OCI-LY7 (cell line): Measurements from ENCODE around the gene MAP4K5.

Experiments
- EZH2phosphoT487 ChIP-seq: fragments of 200-600 bp; sonication (generic); IDR thresholded peaks from 2 replicates; pipeline ENCODE4 v1.6.1; 2018; ENCODE audit warnings: low read depth, borderline replicate concordance, mild to moderate bottlenecking, mixed run types, antibody characterized with exemption, low read length, moderate library complexity, mixed read lengths
- TF ChIP-seq, protein P1 (sequence below): fragments of 200-600 bp; sonication (generic); conservative IDR thresholded peaks from 2 replicates; pipeline ENCODE4 v1.5.1; 2014; ENCODE audit warnings: mild to moderate bottlenecking, antibody characterized with exemption, low read length, moderate library complexity, mixed read lengths

DNA sequence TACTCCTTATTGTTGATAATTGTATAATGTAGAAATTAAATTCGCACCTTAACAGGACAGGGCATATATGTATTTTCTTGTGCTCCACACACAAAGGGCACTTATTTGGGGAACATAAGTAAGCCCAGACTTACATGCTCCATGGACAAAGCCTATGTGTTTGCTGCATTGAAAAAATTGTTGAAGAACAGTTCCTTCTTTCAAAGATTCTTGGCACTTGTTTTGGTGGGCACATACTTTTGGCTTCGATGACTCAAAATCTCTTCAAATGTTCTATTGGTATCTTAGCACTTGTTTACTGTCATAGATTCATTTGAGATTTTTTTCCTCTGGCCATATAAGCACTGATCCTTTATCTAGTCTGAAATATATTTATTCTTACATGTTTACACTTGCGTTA is 1.4 kb upstream of the MAP4K5 start:
- TF ChIP-seq, protein P1, sequence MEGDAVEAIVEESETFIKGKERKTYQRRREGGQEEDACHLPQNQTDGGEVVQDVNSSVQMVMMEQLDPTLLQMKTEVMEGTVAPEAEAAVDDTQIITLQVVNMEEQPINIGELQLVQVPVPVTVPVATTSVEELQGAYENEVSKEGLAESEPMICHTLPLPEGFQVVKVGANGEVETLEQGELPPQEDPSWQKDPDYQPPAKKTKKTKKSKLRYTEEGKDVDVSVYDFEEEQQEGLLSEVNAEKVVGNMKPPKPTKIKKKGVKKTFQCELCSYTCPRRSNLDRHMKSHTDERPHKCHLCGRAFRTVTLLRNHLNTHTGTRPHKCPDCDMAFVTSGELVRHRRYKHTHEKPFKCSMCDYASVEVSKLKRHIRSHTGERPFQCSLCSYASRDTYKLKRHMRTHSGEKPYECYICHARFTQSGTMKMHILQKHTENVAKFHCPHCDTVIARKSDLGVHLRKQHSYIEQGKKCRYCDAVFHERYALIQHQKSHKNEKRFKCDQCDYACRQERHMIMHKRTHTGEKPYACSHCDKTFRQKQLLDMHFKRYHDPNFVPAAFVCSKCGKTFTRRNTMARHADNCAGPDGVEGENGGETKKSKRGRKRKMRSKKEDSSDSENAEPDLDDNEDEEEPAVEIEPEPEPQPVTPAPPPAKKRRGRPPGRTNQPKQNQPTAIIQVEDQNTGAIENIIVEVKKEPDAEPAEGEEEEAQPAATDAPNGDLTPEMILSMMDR, result no peak
- TF ChIP-seq EZH2phosphoT487, result no peak
